KMS-11 (cell line): ENCODE measurements around the gene PLAC9.
"Not testable (repeated sequence)": the region's sequence is repeated elsewhere in the genome, so short reads cannot be mapped to it uniquely, and the experiment has no call there.

ENCODE experiments used
- H2AFZ ChIP-seq: fragments of 200-600 bp; sonication (generic); 2 replicates; pipeline ENCODE4 v1.6.1; 2016; ENCODE audit warnings: antibody characterized with exemption, mixed run types, low read depth
- H3K27ac ChIP-seq: fragments of 200-600 bp; sonication (generic); 2 replicates; pipeline ENCODE4 v1.6.1; 2016; ENCODE audit warnings: mild to moderate bottlenecking, mixed run types
- H3K27me3 ChIP-seq: fragments of 200-600 bp; sonication (generic); 2 replicates; pipeline ENCODE4 v1.6.1; 2017; ENCODE audit warnings: mild to moderate bottlenecking, low read depth, mixed run types, moderate library complexity; ENCODE audit not compliant: insufficient read depth
- H3K36me3 ChIP-seq: fragments of 200-600 bp; sonication (generic); 2 replicates; pipeline ENCODE4 v1.6.1; 2017; ENCODE audit warnings: mild to moderate bottlenecking, mixed run types; ENCODE audit not compliant: insufficient read depth
- H3K4me1 ChIP-seq: fragments of 200-600 bp; sonication (generic); 2 replicates; pipeline ENCODE4 v1.6.1; 2016; ENCODE audit warnings: mild to moderate bottlenecking, low read depth, mixed run types; ENCODE audit not compliant: poor library complexity, severe bottlenecking
- H3K4me2 ChIP-seq: fragments of 200-600 bp; sonication (generic); 2 replicates; pipeline ENCODE4 v1.7.0; 2016; ENCODE audit warnings: mild to moderate bottlenecking, mixed run types
- H3K4me3 ChIP-seq: fragments of 200-600 bp; sonication (generic); IDR thresholded peaks from 2 replicates; pipeline ENCODE4 v1.6.1; 2017; ENCODE audit warnings: low read depth, low read length, mixed read lengths; ENCODE audit not compliant: insufficient read depth
- H3K79me2 ChIP-seq: fragments of 200-600 bp; sonication (generic); 2 replicates; pipeline ENCODE4 v1.6.1; 2016; ENCODE audit warnings: low read depth, mixed run types; ENCODE audit not compliant: insufficient read depth
- H3K9ac ChIP-seq: fragments of 200-600 bp; sonication (generic); 2 replicates; pipeline ENCODE4 v1.6.1; 2016; ENCODE audit warnings: mild to moderate bottlenecking, mixed run types
- H4K20me1 ChIP-seq: fragments of 200-600 bp; sonication (generic); 2 replicates; pipeline ENCODE4 v1.6.1; 2016; ENCODE audit warnings: mild to moderate bottlenecking, mixed run types; ENCODE audit not compliant: insufficient read depth
- CTCF ChIP-seq: fragments of 200-600 bp; sonication (generic); conservative IDR thresholded peaks from 2 replicates; pipeline ENCODE4 v1.6.1; 2017; ENCODE audit warnings: low read depth, mild to moderate bottlenecking, antibody characterized with exemption, low read length, moderate library complexity, mixed read lengths

The PLAC9 gene, protein sequence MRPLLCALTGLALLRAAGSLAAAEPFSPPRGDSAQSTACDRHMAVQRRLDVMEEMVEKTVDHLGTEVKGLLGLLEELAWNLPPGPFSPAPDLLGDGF

DNA sequence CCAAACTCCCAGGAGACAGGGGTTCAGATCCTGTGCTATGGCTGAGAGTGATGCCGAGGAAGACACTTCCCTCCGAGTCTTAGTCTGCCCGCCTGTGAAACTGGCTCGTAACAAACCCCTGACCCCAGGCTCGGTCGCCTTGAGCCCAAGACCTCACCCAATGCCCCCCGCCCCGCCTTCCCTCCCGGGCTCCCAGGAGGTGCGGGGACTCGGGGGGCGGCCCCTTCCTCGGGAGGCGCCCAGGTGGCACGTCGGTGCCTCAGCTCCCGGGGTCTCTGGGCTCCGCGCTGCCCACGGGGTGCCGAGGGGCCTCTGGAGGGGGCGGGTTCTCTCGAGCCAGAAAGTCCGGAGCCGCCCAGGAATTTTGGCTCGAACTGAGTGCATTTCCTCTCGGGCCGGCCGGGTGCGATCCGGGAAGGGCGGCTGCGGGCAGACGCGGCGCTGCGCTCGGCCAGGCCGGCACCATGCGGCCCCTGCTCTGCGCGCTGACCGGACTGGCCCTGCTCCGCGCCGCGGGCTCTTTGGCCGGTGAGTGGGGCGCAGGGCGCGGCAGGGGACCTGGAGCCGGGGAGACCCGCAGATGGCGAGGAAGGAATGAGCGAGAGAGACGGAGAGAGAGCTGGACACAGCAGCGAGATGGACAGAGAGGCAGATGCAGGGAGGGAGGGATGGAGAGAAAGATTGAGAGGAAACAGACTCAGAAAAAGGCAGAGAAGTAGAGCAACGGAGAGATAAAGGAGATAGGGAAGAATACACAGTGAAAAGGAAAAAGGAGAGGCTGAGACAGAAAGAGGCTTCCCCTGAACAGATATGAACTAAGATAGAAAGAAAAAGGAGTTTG, at the start of gene PLAC9:
Gene PLAC9, plus strand, starts transcription at position 432 of the 841 bp plus-strand sequence. Its CDS starts 33 bp downstream, at position 465.
- Histone ChIP-seq H3K4me3 (no peak within 1 kb of the TSS), H2AFZ (no peak within 1 kb of the TSS), H3K27ac (no peak within 1 kb of the TSS), H3K79me2 (no peaks in the 10 kb centered on the region), H3K9ac (no peak within 1 kb of the TSS), H3K4me2 (no peak within 1 kb of the TSS), H3K4me1 (no peaks in the 10 kb centered on the region), H3K36me3 (no peaks in the 10 kb centered on the region), H3K27me3 (no peaks in the 10 kb centered on the region), H4K20me1 (no peaks in the 10 kb centered on the region)
- no peak for TF ChIP-seq CTCF

DNA sequence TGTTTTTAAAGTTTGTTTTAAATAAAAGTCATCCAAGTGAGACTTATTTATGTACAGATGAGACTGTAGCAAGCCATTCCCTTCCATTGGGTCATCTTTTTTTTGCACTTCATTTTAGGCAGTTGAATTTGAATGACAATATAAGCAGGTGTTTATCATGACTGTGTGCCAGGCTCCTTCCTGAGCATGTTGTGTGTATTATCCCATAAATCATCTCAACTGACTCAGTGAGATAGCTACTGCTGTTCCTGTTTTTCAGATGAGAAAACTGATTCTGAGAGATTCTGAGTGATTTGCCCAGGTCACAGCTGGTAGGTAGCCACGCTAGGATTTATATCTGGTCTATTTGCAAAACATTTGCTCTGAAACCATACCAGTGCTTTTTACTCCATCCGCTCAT, 42.4 kb upstream of the PLAC9 start:
- no peak for TF ChIP-seq CTCF
- no peak overlapping the region for H3K4me2 ChIP-seq
- H2AFZ ChIP-seq = no peak overlapping the region
- H3K4me1 ChIP-seq = no peaks in the 10 kb centered on the region
- H3K79me2 ChIP-seq = no peaks in the 10 kb centered on the region
- no peak overlapping the region for H3K4me3 ChIP-seq
- H4K20me1 ChIP-seq = no peaks in the 10 kb centered on the region
- H3K27me3 ChIP-seq = no peaks in the 10 kb centered on the region
- no peaks in the 10 kb centered on the region for H3K36me3 ChIP-seq
- no peak overlapping the region for H3K9ac ChIP-seq
- H3K27ac ChIP-seq = no peak overlapping the region

GRCh38 chr10:80094231-80094630, 38.3 kb upstream of the PLAC9 start:
- Histone ChIP-seq H3K79me2 (no peaks in the 10 kb centered on the region), H3K4me1 (no peaks in the 10 kb centered on the region), H3K4me3 (no peak overlapping the region), H2AFZ (no peak overlapping the region), H3K9ac (no peak overlapping the region), H4K20me1 (no peaks in the 10 kb centered on the region), H3K36me3 (no peaks in the 10 kb centered on the region), H3K27me3 (no peaks in the 10 kb centered on the region), H3K4me2 (no peak overlapping the region), H3K27ac (no peak overlapping the region)
- TF ChIP-seq CTCF = no peak

DNA sequence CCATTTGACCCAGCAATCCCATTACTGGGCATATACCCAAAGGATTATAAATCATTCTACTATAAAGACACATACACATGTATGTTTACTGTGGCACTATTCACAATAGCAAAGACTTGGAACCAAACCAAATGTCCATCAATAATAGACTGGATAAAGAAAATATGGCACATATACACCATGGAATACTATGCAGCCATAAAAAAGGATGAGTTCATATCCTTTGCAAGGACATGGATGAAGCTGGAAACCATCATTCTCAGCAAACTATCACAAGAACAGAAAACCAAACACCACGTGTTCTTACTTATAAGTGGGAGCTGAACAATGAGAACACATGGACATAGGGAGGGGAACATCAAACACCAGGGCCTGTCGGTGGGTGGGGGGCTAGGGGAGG, 34.3 kb upstream of the PLAC9 start:
- H3K36me3 ChIP-seq, H3K27me3 ChIP-seq, H3K4me1 ChIP-seq, H3K27ac ChIP-seq, H4K20me1 ChIP-seq, H3K9ac ChIP-seq, H2AFZ ChIP-seq, H3K79me2 ChIP-seq, H3K4me2 ChIP-seq, H3K4me3 ChIP-seq: not testable (repeated sequence)

DNA sequence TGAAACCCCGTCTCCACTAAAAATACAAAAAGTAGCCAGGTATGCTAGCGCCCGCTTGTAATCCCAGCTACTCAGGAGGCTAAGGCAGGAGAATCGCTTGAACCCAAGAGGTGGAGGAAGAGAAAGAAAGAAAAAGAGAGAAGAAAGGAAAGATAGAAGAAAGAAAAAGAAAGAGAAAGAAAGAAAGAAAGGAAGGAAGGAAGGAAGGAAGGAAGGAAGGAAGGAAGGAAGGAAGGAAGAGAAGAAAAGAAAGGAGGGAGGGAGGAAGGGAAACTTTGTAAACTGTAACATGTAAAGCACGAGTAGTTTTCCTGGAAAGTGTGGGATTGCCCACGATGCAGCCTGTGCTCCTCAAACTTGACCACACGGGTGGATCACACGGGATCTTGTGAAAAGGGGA, 33.2 kb upstream of the PLAC9 start:
- not testable (repeated sequence) for H3K27ac ChIP-seq, H3K79me2 ChIP-seq, H3K27me3 ChIP-seq, H2AFZ ChIP-seq, H4K20me1 ChIP-seq, H3K4me3 ChIP-seq, H3K4me2 ChIP-seq, H3K36me3 ChIP-seq, H3K9ac ChIP-seq, H3K4me1 ChIP-seq
